H1 (cell line): ENCODE results near the gene PTPRD. TPM values are rescaled to one million over a fixed set of nuclear protein-coding genes. Genes with fewer than 3 reads are reported as not detected.

Experiments used
- BRCA1 ChIP-seq: IDR thresholded peaks from 2 replicates; pipeline ENCODE4 v1.6.1; 2012; ENCODE audit warnings: low read depth, low read length, improper control_type of control experiment
- CHD2 ChIP-seq: IDR thresholded peaks from 2 replicates; pipeline ENCODE4 v1.6.1; 2012; ENCODE audit warnings: low read length, improper control_type of control experiment
- POU5F1 ChIP-seq: IDR thresholded peaks from 2 replicates; pipeline ENCODE4 v1.6.1; 2011; ENCODE audit warnings: low read depth, mild to moderate bottlenecking, low read length, moderate library complexity
- RAD21 ChIP-seq, 2 experiments: IDR thresholded peaks in 1 of 2; conservative IDR thresholded peaks in 1 of 2; 2 replicates each; pipeline ENCODE4 v1.6.1; 2011; ENCODE audit warnings: low read depth in 2 of 2, low read length in 2 of 2, improper control_type of control experiment in 1 of 2, inconsistent platforms in 1 of 2, mild to moderate bottlenecking in 1 of 2, moderate library complexity in 1 of 2
- polyA plus RNA-seq, 7 experiments: library from polyadenylated mRNA; depleted of rRNA in 3 of 7; stranded (reverse) in 5 of 7; unstranded in 2 of 7; fragments of >200 nt in 5 of 7; fragments of 200-250 nt in 2 of 7; gene quantifications; 1 replicate in 5 of 7; 2 replicates in 1 of 7; 4 replicates in 1 of 7; pipeline versions ENCODE4 v1.2.1 to v1.2.3, GENCODE V29; 2011 to 2013; ENCODE audit warnings: missing spikeins in 2 of 7, mixed read lengths in 2 of 7
- total RNA-seq: library from RNA; stranded (reverse); fragmentation: NEBNext Ultra II Directional; extraction: Animal tissue kit (Norgen Biotek cat#: 25700); gene quantifications from 2 replicates; pipeline ENCODE4 v1.2.1, GENCODE V29; 2021

The PTPRD gene
- total and polyA plus RNA-seq, 2 of the 8 experiments (the other 6 are each of a cell fraction or from before 2014, with no cell fraction given) = 17.2 to 77.0 TPM

DNA sequence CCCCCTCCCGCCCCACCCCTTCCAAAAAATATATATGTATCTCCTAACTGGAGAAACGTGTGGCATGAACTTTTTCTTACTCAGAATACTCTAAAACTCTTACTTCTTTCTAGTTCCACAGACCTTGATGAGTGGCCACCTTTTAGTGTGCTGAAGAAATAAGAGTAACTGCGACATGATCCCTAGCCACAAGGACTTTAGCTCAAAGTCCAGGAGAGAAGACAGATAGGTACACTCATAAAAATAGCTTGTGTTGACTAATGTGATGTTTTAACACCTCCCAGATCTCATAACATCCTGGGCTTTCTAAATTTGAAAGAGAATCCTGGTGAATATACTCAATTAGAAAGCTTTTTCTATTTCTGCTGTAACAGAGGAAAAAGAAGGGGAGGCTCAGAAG lies 1808.2 kb downstream of the PTPRD start (continued):
- TF ChIP-seq RAD21 (IDR thresholded peaks at IDR 0.05 in 1 of 2, conservative IDR thresholded peaks at IDR 0.05 in 1 of 2; ENCODE audit: low read depth in 2 of 2, low read length in 2 of 2) (no peak), CHD2 (no peak), BRCA1 (no peak), POU5F1 (no peak)
- TF ChIP-seq, all 59 proteins: peak for 0
